Left cardiac atrium (tissue), 4 donors: Measurements from ENCODE around the gene FHIP1B. TPM values are rescaled to one million over a fixed set of nuclear protein-coding genes. Genes with fewer than 3 reads are reported as not detected.
A peak's percentile ranks its signal among the peaks of the same experiment; 100 is the strongest.
"Not testable (repeated sequence)": the region's sequence is repeated elsewhere in the genome, so short reads cannot be mapped to it uniquely, and the experiment has no call there.

ENCODE experiments used
- ATAC-seq, 2 donors: fragments of 200-7000 bp; cut with Tn5 transposase; one replicate each; pipeline ENCODE4 v1.9.1; 2020; ENCODE audit warnings: mild to moderate bottlenecking in 2 of 2, moderate library complexity in 2 of 2
- DNase-seq: peaks from one replicate; pipeline ENCODE4 v3.0.0-alpha.2; 2020
- intact Hi-C, 2 donors: fragments of 100-400 bp; cut with DNase I; formaldehyde crosslinking; loops; one replicate each; pipeline versions ENCODE4 v1.14.1 to v1.15.1; 2022 to 2023
- long read RNA-seq: library from polyadenylated mRNA; unstranded; transcript quantifications from one replicate; pipeline ENCODE4 v2.0.0, GENCODE V29; 2021
- total RNA-seq, 2 donors: library from RNA; stranded (reverse); fragmentation: NEBNext Ultra II Directional; extraction: Animal tissue kit (Norgen Biotek cat#: 25700); gene quantifications; one replicate each; pipeline ENCODE4 v1.2.1, GENCODE V29; 2021
- donor health status: DM: no; HTN: yes; CAD: no.
- donor health status: DM: no; HTN: yes; CAD: no; lungs with severe emphysema.
- donor health status: DM: yes; HTN: yes; CAD: no.
- donor health status: Dilated cardiomyopathy.

Gene FHIP1B
- total RNA-seq: 10 to 100 TPM; 16.0 to 16.6 TPM
- long read RNA-seq, partial matches to known transcripts: 2 of 7 reads
- long read RNA-seq, other reads (novel, unspliced or antisense): 1 of 7 reads

DNA sequence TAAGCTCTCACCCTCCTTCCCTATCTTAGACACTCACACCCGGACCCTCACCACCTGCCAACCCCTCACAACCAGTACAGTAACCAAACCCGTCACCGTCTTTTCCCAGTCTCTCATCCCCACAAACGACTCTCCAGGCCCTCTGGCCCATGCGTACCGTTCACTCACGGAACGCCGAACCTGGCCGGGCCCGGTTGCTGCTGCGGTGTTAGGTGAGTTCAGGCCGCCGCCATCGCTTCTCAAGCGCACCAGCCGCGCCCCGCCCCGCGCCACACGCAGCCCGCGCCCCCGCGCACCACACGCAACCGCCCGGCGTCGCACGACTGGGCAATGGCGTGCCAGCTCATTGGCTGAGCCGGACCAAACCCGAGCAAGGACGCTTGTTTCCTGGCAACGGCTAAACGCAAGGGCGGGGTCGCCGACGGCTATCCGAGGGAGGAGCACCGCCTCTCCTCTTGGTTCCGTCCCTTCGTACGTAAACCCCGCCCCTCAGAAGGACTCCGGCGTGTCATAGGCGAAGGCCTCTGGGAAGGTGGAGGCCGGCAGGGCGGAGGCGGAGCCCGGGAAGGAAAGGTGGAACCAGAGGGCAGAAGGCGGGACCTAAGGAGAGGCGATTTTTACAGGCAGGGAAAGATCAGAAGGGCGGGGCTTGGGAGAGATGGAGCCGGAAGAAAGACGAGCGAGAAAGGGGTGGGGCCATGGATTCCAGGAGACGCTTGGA lies at the start of gene FHIP1B:
Gene FHIP1B, minus strand, starts transcription at position 250 of the 721 bp plus-strand sequence. CDS start 10,120 bp downstream, outside the sequence.
- DNase-seq (peak; percentile 100), ATAC-seq (peak; percentile 97 to 98)
- intact Hi-C loops: loop anchor here in 1 of 2 donors (1.0 to 10.0 kb wide), 2 partner anchors 85 to 240 kb away; partner anchors contain the start of gene TRIM3

DNA sequence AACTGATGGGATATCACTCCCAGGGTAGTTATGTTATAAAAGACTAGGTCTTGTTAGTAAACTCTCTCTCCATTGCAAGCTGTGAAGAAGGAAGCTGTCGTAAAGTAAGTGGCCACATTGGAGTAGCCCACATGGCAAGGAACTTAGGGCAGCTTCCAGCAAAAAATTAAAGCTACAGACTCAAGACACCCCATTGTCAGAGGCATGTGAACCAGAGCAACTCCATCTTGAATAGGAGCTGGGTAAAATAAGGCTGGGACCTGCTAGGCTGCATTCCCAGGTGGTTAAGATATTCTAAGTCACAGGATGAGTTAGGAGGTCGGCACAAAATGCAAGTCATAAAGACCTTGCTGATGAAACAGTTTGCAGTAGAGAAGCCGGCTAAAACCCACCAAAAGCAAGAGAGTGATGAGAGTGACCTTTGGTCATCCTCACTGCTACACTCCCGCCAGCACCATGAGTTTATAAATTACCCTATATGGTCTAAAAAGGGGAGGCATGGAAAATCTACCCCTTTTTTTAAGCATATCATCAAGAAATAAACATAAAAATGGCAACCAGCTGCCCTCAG lies 49.1 kb upstream of the FHIP1B start:
- ATAC-seq (no peak), DNase-seq (no peak)
- intact Hi-C loops: no loop called here

DNA sequence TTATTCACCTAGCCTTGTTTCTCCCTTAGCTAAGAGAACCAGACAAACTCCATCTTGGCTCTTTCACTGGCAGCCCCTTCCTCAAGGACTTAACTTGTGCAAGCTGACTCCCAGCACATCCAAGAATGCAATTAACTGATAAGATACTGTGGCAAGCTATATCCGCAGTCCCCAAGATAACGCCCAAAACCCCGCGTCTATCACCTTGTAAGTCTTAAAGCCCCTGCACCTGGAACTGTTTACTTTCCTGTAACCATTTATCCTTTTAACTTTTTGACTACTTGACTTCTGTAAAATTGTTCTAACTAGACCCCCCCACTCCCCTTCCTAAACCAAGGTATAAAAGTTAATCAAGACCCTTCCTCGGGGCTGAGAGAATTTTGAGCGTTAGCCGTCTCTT lies 46.4 kb upstream of the FHIP1B start:
- DNase-seq, intact Hi-C loops: not testable (repeated sequence)

GRCh38 chr11:6273188-6273587 lies 38.8 kb upstream of the FHIP1B start:
- DNase-seq (no peak), ATAC-seq (peak; percentile 65 to 79)
- intact Hi-C loops: no loop called here

More for the DNA sequence above, 46.4 kb upstream of the FHIP1B start:
- not testable (repeated sequence) for ATAC-seq

- ATAC-seq (no peak), DNase-seq (no peak)
- intact Hi-C loops: no loop called here
These were observed 37.2 kb upstream of the FHIP1B start for GRCh38 chr11:6271598-6271997.

DNA sequence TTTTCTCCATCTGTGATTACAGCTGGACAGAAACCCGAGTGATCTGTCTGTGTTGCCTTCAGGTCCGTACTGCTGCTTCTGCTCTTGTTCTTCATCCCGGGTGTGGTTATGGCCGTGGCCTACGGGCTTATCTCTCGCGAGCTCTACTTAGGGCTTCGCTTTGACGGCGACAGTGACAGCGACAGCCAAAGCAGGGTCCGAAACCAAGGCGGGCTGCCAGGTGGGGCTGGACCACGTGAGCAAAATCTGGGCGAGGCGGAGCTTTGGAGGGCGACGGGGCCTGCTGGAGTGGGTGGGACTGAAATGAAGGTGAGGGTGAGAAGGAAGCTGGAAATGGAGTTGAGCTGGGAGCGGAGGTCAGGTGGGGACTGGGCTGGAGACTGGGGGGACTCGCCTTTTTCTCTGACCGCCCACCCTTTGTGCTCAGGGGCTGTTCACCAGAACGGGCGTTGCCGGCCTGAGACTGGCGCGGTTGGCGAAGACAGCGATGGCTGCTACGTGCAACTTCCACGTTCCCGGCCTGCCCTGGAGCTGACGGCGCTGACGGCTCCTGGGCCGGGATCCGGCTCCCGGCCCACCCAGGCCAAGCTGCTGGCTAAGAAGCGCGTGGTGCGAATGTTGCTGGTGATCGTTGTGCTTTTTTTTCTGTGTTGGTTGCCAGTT lies 36.3 kb upstream of the FHIP1B start:
- DNase-seq (no peak), ATAC-seq (no peak)
- intact Hi-C loops: no loop called here

- intact Hi-C loops: no loop called here
- DNase-seq: no peak
- ATAC-seq: no peak
These were observed 35.6 kb upstream of the FHIP1B start for GRCh38 chr11:6269994-6270393.

DNA sequence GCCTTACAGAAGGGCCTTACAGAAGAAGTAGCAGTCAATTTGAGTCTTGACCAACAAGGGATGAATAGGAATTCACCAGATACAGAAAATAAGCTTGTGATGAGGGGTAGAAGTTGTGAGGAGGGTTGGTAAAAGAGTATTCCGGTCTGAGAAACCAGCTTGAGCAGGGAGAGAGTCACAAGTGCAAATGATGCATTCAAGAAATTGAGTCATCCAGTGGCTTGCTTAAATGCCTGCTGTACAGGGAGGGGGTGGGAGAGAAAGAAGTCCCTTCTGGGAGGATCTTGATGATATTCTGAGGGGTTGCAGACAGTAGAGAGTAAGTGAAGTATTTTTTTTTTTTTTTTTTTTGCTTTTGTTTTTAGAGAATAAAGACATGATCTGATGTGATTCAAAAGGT lies 34.4 kb upstream of the FHIP1B start:
- intact Hi-C loops: no loop called here
- DNase-seq (no peak), ATAC-seq (no peak)

DNA sequence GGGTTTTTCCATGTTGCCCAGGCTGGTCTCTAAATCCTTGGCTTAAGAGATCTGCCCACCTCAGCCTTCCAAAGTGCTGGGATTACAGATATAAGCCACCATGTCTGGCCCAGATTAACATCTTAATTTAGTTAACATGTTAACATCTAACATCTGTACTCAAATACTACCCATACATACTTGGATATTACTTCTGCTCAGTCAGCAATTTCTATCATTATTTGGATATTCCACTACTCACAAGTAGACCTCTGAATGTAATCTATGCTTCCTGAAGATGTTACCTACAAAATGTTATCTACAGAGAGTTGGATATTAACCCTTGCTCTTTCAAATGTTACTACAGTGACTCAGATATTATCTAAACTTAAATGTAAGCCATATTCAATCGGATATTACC lies 29.2 kb upstream of the FHIP1B start:
- intact Hi-C loops: no loop called here
- DNase-seq (no peak), ATAC-seq (no peak)

DNA sequence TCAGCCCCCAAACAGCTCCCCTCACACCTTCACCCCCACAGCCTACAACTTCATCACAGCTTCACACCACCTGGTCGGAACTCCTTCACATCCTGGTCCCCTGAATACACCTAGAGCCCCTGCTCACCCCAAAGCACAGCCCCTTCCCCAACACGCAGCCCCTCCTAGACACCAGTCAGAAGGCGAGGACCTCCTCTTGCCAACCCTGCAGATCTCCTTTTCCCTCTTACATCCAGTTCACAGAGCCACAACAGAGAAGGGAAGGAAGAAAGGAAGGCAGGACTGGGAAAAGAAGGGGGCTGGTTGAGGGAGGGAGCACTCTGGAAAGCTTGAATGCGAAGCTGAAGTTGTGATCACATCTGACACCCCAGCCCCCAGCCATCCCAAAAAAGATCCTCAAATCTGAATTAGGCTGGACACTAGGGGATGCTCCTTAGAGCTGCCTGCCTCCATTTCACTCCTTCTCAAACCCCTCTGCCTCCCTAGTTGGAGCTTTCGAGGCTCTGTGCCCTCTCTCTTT lies 25.8 kb upstream of the FHIP1B start:
- DNase-seq (no peak), ATAC-seq (no peak)
- intact Hi-C loops: no loop called here

DNA sequence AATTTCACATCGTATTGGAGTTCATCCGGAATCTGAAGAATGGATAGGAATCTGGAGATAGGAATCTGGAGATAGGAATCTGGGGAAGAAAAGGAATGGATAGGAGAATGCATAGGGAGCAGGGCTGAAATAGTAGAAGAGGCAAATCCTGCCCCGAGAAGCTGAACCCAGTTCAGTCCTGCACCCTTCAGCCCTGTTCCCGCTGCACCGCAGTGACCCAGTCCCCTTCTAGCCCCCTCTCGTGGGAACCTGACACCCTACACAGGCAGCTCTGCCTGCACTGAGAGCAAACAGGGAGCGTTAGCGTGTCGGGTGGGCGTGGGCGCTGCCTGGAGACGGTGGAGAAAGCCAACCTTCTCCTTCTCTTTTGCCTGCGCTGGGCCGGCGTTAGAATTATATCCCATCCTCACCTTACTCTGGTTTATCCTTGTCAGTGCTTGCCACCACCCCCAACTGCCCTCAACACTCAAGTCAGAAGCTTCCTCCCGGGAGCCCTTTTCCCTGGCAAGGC lies 24.2 kb upstream of the FHIP1B start:
- ATAC-seq (peak; percentile 42 to 63), DNase-seq (no peak)
- intact Hi-C loops: no loop called here

DNA sequence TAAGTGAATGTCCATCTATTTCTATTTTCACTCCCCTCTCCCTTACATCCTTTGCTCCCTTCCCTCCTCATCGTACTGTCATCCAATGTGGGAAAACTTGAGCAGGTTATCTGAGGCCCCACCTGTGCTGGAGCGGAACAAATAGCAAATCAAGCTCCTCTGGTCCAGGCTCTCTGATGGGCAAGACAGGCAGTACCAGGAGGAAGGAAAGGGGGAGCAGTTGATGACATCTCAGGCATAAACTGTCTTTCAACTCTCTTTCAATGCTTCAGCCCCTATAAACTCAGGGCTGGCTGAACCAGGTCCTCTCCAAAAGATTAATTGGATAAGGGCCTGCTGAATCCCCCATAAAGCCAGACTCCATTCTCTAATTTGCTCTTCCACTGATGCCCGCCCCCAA lies 23.7 kb upstream of the FHIP1B start:
- ATAC-seq (no peak), DNase-seq (no peak)
- intact Hi-C loops: no loop called here

DNA sequence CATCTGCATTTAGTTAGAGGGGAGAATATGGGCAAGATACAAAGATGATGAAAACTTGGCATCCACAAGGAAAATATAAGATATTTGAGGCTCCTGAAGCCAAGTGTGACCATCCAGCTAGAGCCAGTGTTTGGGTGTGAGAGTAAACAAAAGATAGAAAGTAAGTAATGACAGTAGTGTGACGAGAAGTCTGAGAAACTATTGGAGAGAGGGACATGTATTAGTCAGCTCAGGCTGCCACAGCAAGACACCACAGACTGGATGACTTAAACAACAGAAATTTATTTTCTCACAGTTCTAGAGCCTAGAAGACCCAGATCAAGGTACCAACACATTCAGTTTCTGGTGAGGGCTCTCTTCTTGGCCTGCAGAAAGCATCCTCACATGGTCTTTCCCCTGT lies 18.8 kb upstream of the FHIP1B start:
- ATAC-seq (no peak), DNase-seq (no peak)
- intact Hi-C loops: loop anchor here in 1 of 2 donors (5.0 kb wide), 2 partner anchors 44 to 64 kb away; no protein-coding TSS in a partner anchor

DNA sequence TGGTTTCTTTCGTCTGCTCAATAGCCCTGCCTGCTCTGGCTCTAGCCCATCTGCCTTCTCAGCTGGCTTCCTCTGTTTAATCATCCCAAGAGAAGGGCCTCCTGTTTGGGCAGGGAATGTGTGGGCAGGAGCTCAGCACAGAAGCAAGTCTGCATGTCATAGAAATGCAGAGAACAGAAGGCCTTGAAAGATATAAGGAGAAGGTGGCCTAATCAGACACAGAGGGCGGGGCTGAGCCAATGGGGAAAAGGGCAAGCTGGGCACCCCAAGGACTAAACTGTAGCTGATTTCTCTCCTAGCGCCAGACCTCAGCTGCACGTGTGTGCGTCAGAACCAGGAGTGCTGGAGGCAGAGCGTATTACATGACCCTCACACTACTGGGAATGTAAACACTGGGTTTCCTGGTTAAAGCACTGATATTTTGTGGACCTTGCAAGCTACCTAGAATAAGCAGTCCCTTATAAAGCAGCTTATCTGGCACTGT lies 17.6 kb upstream of the FHIP1B start:
- DNase-seq (no peak), ATAC-seq (peak; percentile 5 to 42)
- intact Hi-C loops: loop anchor here in 1 of 2 donors (1.0 to 5.0 kb wide), 3 partner anchors 45 to 101 kb away; no protein-coding TSS in a partner anchor

DNA sequence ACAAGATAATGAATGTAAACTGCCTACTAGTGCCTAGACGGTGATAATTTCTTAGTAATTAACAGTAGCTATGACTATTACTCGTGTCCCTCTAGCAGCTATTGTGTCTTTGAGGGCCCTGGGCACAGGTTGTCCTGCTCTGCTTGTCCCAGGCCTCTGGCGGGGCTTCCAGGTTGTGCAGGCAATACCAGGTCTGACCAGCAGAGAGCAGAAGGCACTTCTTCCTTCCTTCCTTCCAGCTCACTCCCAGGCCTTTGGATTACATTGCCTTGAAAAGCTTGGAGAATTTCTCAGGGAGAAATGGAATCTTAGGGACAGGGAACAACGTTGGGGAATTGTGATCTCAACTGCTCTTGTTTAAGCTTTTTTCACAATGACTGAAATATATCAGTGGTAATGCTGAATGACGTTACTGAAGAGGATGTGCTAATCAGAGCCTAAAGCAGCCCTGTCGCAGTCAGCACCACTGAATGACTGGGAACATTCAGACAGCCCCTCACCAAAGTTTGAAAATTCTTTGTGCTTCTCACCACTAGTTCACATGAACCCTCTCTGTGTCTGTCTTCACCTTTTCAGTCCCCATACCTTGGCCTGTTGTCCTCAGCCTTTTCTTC lies 16.8 kb upstream of the FHIP1B start:
- ATAC-seq (peak; percentile 79 to 83), DNase-seq (peak; percentile 58)
- intact Hi-C loops: loop anchor here in 1 of 2 donors (1.0 to 5.0 kb wide), 3 partner anchors 46 to 102 kb away; no protein-coding TSS in a partner anchor

GRCh38 chr11:6249770-6250555 lies 15.5 kb upstream of the FHIP1B start:
- DNase-seq (peak; percentile 89), ATAC-seq (peak; percentile 82 to 94)
- intact Hi-C loops: loop anchor here in 1 of 2 donors (5.0 kb wide), 2 partner anchors 47 to 67 kb away; no protein-coding TSS in a partner anchor

- DNase-seq, ATAC-seq, intact Hi-C loops: not testable (repeated sequence)
These were observed 14.5 kb upstream of the FHIP1B start for GRCh38 chr11:6248897-6249296.

DNA sequence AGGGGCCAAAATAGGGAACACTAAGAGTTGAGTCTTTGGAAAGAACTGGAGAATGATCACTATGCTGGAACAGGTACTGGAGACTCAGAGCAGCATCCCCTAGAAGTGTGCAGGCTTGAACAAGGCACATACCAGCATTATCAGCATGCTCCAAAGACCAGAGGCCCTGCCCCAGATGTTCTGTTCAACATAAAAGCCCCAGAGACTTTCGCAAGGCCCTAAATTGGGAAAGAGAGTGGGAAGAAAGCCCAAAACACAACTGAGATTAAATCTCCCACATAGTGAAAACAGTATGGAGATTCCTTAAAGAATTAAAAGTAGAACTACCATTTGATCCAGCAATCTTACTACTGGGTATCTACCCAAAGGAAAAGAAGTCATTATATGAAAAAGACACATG lies 13.8 kb upstream of the FHIP1B start:
- intact Hi-C loops: no loop called here
- peak; percentile 16 to 38 for ATAC-seq
- no peak for DNase-seq
